Activated CD8-positive, alpha-beta T cell treated with anti-CD3 and anti-CD28 coated beads for 36 hours (primary cell): ENCODE measurements around the gene KATNB1. TPM values are rescaled to one million over a fixed set of nuclear protein-coding genes. Genes with fewer than 3 reads are reported as not detected.

ENCODE experiments used
- ATAC-seq: fragments of 200-7000 bp; cut with Tn5 transposase; one replicate; pipeline ENCODE4 v1.10.0; 2021; ENCODE audit warnings: mild to moderate bottlenecking, moderate library complexity
- CTCF ChIA-PET: fragments of 350-600 bp; sonication (Branson Sonifier 250); formaldehyde crosslinking; loops from one replicate; lab custom pipeline; 2021; ENCODE audit warnings: antibody characterized with exemption; lab: Charles Lee
- POLR2A ChIA-PET: fragments of 350-600 bp; sonication (Branson Sonifier 250); formaldehyde crosslinking; loops from one replicate; lab custom pipeline; 2021; ENCODE audit warnings: antibody characterized with exemption; lab: Charles Lee
- DNase-seq: peaks from one replicate; pipeline ENCODE4 v3.0.0-alpha.2; 2020
- H3K27ac Mint-ChIP-seq: one replicate; pipeline ENCODE4 v1.8.0; 2021; ENCODE audit warnings: mild to moderate bottlenecking, mixed read lengths
- H3K27me3 Mint-ChIP-seq: one replicate; pipeline ENCODE4 v1.8.0; 2021; ENCODE audit warnings: mixed read lengths
- H3K36me3 Mint-ChIP-seq: one replicate; pipeline ENCODE4 v1.8.0; 2021; ENCODE audit warnings: low read depth, mixed read lengths
- H3K4me1 Mint-ChIP-seq: one replicate; pipeline ENCODE4 v1.8.0; 2021; ENCODE audit warnings: low read depth, mixed read lengths
- H3K4me3 Mint-ChIP-seq: one replicate; pipeline ENCODE4 v1.8.0; 2021; ENCODE audit warnings: mild to moderate bottlenecking, moderate library complexity, mixed read lengths
- H3K9me3 Mint-ChIP-seq: one replicate; pipeline ENCODE4 v1.8.0; 2021; ENCODE audit warnings: mixed read lengths
- intact Hi-C: fragments of 100-400 bp; cut with micrococcal nuclease; formaldehyde crosslinking; loops from one replicate; pipeline ENCODE4 v1.10.0; 2022
- total RNA-seq, 2 experiments: library from RNA; stranded (reverse); gene quantifications; one replicate each; pipeline ENCODE4 v1.2.3, GENCODE V29; 2021
- TF ChIP-seq, protein P1 (sequence below): fragments of 200-600 bp; IDR thresholded peaks from one replicate; pipeline ENCODE4 v1.8.0; 2022; ENCODE audit warnings: antibody characterized with exemption, mild to moderate bottlenecking

KATNB1 gene
- total RNA-seq, 2 experiments from 2014 or later: 35.1 to 39.6 TPM

DNA sequence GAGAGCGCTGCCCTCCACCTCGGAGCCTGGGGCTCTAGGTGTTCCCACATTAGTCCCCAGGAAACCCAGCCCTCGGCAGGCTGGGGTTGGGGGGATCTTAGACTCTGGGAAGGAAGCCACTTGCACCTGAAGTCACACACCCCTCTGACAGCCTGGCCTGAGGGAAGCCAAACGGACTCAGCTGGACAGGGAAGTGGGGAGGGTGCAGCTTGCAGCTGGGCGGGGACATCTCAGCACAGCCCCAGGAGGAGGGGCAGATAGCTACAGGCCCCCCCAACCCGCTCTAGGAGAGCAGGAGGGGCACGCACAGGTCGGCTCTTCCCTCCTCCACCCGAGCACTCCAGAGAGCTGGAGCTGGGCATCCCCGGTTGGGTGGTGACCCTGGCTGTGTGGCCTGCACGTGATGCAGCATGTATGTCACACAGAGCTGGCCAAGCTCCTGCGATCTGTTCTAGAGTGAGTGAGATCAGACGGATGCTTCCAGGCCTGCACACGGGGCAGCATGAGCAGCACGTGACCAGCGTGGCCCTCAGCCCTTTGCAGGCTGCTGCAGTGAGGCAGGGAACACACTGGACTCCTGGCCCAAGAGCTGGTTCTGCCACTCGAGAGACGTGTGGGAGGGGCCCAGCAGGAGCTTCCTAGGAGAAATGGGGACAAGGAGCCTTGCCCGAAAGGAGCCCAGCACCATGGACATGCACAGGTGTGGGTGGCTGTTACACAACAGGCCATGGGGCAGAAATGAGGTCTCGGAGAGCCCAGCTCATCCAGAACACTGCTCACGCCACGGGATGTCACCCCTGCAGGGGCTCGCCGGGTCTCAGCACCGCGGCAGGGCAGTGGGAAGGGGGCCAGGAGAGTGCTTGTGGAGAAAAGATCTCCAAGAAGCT, 51.3 kb downstream of the KATNB1 start:
- CTCF ChIA-PET: no interaction called here
- no peak overlapping the region for H3K4me3 Mint-ChIP-seq
- ATAC-seq (no peak), DNase-seq (no peak)
- TF ChIP-seq, protein P1, sequence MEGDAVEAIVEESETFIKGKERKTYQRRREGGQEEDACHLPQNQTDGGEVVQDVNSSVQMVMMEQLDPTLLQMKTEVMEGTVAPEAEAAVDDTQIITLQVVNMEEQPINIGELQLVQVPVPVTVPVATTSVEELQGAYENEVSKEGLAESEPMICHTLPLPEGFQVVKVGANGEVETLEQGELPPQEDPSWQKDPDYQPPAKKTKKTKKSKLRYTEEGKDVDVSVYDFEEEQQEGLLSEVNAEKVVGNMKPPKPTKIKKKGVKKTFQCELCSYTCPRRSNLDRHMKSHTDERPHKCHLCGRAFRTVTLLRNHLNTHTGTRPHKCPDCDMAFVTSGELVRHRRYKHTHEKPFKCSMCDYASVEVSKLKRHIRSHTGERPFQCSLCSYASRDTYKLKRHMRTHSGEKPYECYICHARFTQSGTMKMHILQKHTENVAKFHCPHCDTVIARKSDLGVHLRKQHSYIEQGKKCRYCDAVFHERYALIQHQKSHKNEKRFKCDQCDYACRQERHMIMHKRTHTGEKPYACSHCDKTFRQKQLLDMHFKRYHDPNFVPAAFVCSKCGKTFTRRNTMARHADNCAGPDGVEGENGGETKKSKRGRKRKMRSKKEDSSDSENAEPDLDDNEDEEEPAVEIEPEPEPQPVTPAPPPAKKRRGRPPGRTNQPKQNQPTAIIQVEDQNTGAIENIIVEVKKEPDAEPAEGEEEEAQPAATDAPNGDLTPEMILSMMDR: no peak
- intact Hi-C loops: no loop called here
- H3K9me3 Mint-ChIP-seq: no peaks in the 10 kb centered on the region
- H3K36me3 Mint-ChIP-seq: no peaks in the 10 kb centered on the region
- H3K4me1 Mint-ChIP-seq: no peaks in the 10 kb centered on the region
- no peaks in the 10 kb centered on the region for H3K27me3 Mint-ChIP-seq
- POLR2A ChIA-PET: interaction anchor here (1.3 kb wide), 1 partner anchor 41 kb away, joined by 3 read pairs; no protein-coding TSS in a partner anchor
- H3K27ac Mint-ChIP-seq: no peak overlapping the region

GRCh38 chr16:57787519-57787905, 51.9 kb downstream of the KATNB1 start:
- TF ChIP-seq, protein P1: no peak
- Mint-ChIP-seq H3K4me3 (no peak overlapping the region), H3K27me3 (no peaks in the 10 kb centered on the region), H3K9me3 (no peaks in the 10 kb centered on the region), H3K27ac (no peak overlapping the region), H3K36me3 (no peaks in the 10 kb centered on the region), H3K4me1 (no peaks in the 10 kb centered on the region)
- no peak for ATAC-seq
- DNase-seq: no peak
- POLR2A ChIA-PET: no interaction called here
- CTCF ChIA-PET: no interaction called here
- intact Hi-C loops: no loop called here

DNA sequence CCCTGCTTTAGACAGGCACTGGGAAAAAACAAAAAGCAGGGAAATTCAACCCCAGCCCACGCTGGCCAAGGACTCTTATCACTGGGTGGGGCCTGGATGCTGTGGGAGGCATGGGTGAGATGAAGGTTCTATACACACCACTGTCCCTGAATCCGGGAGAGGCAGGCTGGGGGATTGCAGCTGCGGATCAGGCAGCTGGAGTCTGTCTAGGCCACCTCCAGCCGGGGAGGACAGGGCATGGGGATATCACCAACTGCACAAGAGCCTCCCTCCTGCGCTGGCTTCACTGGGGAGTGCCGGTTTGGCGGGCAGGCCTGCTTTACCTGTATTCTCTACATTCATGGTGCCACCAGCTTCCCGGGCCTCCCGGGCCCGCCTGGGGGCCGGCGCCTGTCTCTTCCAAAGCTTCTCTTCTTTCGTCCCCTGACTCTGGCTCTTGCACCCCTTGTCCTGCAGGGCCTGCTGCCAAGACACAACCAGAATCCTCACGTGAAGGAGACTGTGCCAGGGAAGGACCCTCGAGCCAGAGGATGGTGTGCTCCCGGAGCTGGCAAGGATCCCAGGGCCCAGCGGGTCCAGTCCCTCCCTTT, 52.8 kb downstream of the KATNB1 start:
- DNase-seq (no peak), ATAC-seq (no peak)
- H3K4me1 Mint-ChIP-seq: no peaks in the 10 kb centered on the region
- ChIA-PET POLR2A (interaction anchor here (1.4 kb wide), 1 partner anchor 22 kb away, joined by 5 read pairs; no protein-coding TSS in a partner anchor), CTCF (no interaction called here)
- H3K27ac Mint-ChIP-seq: no peak overlapping the region
- H3K27me3 Mint-ChIP-seq: no peaks in the 10 kb centered on the region
- no peaks in the 10 kb centered on the region for H3K9me3 Mint-ChIP-seq
- H3K4me3 Mint-ChIP-seq: no peak overlapping the region
- H3K36me3 Mint-ChIP-seq: no peaks in the 10 kb centered on the region
- TF ChIP-seq, protein P1: no peak
- intact Hi-C loops: no loop called here

GRCh38 chr16:57788951-57789350, 53.4 kb downstream of the KATNB1 start:
- Mint-ChIP-seq H3K27ac (no peak overlapping the region), H3K4me3 (no peak overlapping the region)

More at GRCh38 chr16:57788951-57789350, 53.4 kb downstream of the KATNB1 start:
- ChIA-PET POLR2A (interaction anchor here (1.4 kb wide), 1 partner anchor 22 kb away, joined by 5 read pairs; no protein-coding TSS in a partner anchor), CTCF (no interaction called here)
- DNase-seq: no peak
- Mint-ChIP-seq H3K4me1 (no peaks in the 10 kb centered on the region), H3K9me3 (no peaks in the 10 kb centered on the region), H3K27me3 (no peaks in the 10 kb centered on the region), H3K36me3 (no peaks in the 10 kb centered on the region)
- TF ChIP-seq, protein P1: no peak
- intact Hi-C loops: no loop called here
- no peak for ATAC-seq
